ENCODE measurements around the gene TSEN34.
"Not testable (repeated sequence)": the region's sequence is repeated elsewhere in the genome, so short reads cannot be mapped to it uniquely, and the experiment has no call there.

The TSEN34 gene

DNA sequence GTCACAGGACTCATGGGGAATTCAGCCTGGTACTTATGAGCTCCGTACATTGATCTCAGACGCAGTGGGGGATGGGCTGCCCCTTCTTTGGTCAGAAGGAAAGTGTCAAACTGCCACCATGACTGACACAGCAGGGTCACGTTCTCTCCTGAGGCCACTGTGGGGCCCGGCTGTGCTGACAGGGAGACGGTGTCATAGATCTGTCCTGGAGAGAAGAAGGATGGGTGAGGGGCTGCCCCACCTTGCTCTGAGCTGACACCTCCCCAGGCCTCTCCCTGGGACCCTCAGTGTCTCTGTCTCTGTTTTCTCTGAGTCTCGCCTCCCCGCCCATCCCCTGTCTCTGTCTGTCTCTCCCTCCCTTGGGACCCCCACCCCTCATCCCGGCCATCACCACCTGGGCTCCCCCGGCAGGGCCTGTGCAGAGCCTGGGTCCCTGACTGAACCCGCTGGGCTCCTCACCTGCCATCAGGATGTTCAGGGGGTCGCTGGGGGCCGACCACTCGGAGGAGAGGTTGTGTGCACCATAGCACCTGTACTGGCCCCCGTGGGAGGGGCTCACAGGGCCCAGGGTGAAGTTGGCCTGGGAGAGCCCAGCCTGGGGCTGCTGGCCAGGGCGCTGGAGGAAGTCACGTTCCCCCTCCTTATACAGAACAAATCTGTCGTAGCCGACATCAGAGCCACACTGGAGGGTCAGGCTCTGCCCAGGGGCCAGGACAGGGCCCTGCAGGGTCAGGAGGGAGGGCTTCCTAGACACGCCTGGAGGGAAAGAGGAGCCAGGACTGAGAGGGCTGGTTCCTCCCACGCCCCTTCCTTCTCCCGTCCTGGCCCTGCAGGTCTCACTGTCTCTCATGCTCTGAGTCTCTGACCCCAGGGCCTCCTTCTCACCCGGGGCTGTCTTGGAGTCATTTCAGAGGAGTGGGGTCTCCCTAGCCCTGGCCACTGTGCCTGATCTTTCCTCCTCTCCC lies 49.5 kb downstream of the TSEN34 start:
- DNase-seq = not testable (repeated sequence)

DNA sequence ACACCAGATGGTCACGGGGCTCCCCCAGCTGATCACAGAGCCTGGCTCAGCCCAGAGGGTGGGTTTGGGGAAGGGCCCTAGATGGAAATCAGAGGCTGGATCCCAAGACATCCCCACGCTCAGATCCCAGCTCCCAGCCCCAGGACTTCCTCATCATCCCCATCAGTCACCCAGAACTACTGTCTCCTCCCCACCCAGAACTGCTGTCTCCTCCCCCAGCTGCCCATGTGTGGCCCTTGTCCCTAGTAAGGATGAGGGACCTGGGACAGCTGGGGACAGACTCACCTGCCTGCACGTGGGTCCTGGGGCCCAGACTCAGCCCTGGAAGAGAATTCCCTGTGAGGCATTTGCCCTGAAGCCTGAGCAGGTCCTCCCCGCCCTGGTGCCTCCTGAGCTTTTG lies 51.1 kb downstream of the TSEN34 start:
- not testable (repeated sequence) for DNase-seq

- not testable (repeated sequence) for DNase-seq
Measured at GRCh38 chr19:54242646-54243045, 51.5 kb downstream of the TSEN34 start, which contains the start of gene LILRA6. TSS of gene LILRA6 (minus strand) at chr19:54242790.

DNA sequence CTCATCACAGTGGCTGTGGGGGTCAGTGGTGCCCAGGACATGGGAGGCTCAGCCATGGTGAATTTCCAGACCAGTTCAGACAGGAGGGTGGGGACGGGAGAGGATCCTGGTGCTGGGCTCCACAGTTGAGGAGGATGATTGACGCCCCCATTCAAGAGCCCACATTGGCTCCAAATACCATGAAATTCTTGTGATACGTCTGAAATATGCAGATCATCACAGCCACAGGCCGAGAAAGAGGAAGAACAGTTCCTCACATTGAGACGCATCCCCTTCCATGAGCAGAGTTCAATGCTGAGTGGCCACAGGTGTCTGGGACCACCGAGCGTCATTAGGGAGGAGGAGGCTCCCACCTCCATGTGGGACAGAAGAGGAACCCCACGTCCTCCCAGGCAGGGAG lies 52.7 kb downstream of the TSEN34 start:
- DNase-seq = not testable (repeated sequence)
